KMS-11 (cell line): Measurements from ENCODE around the gene TXNRD2.

Experiments
- H2AFZ ChIP-seq: fragments of 200-600 bp; sonication (generic); 2 replicates; pipeline ENCODE4 v1.6.1; 2016; ENCODE audit warnings: antibody characterized with exemption, mixed run types, low read depth
- H3K27ac ChIP-seq: fragments of 200-600 bp; sonication (generic); 2 replicates; pipeline ENCODE4 v1.6.1; 2016; ENCODE audit warnings: mild to moderate bottlenecking, mixed run types
- H3K27me3 ChIP-seq: fragments of 200-600 bp; sonication (generic); 2 replicates; pipeline ENCODE4 v1.6.1; 2017; ENCODE audit warnings: mild to moderate bottlenecking, low read depth, mixed run types, moderate library complexity; ENCODE audit not compliant: insufficient read depth
- H3K36me3 ChIP-seq: fragments of 200-600 bp; sonication (generic); 2 replicates; pipeline ENCODE4 v1.6.1; 2017; ENCODE audit warnings: mild to moderate bottlenecking, mixed run types; ENCODE audit not compliant: insufficient read depth
- H3K4me1 ChIP-seq: fragments of 200-600 bp; sonication (generic); 2 replicates; pipeline ENCODE4 v1.6.1; 2016; ENCODE audit warnings: mild to moderate bottlenecking, low read depth, mixed run types; ENCODE audit not compliant: poor library complexity, severe bottlenecking
- H3K4me2 ChIP-seq: fragments of 200-600 bp; sonication (generic); 2 replicates; pipeline ENCODE4 v1.7.0; 2016; ENCODE audit warnings: mild to moderate bottlenecking, mixed run types
- H3K4me3 ChIP-seq: fragments of 200-600 bp; sonication (generic); IDR thresholded peaks from 2 replicates; pipeline ENCODE4 v1.6.1; 2017; ENCODE audit warnings: low read depth, low read length, mixed read lengths; ENCODE audit not compliant: insufficient read depth
- H3K79me2 ChIP-seq: fragments of 200-600 bp; sonication (generic); 2 replicates; pipeline ENCODE4 v1.6.1; 2016; ENCODE audit warnings: low read depth, mixed run types; ENCODE audit not compliant: insufficient read depth
- H3K9ac ChIP-seq: fragments of 200-600 bp; sonication (generic); 2 replicates; pipeline ENCODE4 v1.6.1; 2016; ENCODE audit warnings: mild to moderate bottlenecking, mixed run types
- H4K20me1 ChIP-seq: fragments of 200-600 bp; sonication (generic); 2 replicates; pipeline ENCODE4 v1.6.1; 2016; ENCODE audit warnings: mild to moderate bottlenecking, mixed run types; ENCODE audit not compliant: insufficient read depth
- CTCF ChIP-seq: fragments of 200-600 bp; sonication (generic); conservative IDR thresholded peaks from 2 replicates; pipeline ENCODE4 v1.6.1; 2017; ENCODE audit warnings: low read depth, mild to moderate bottlenecking, antibody characterized with exemption, low read length, moderate library complexity, mixed read lengths

The TXNRD2 gene

GRCh38 chr22:19970479-19971275, 29.1 kb upstream of the TXNRD2 start:
- no peak overlapping the region for H2AFZ ChIP-seq
- H3K27ac ChIP-seq, result no peak overlapping the region

GRCh38 chr22:19970031-19970478, 28.4 kb upstream of the TXNRD2 start:
- Histone ChIP-seq H3K27me3 (no peaks in the 10 kb centered on the region), H3K4me1 (peaks cover 21% of the 10 kb centered on the region), H3K36me3 (no peaks in the 10 kb centered on the region), H2AFZ (no peak overlapping the region), H3K4me3 (no peak overlapping the region), H4K20me1 (no peaks in the 10 kb centered on the region), H3K9ac (no peak overlapping the region), H3K4me2 (no peak overlapping the region), H3K79me2 (no peaks in the 10 kb centered on the region), H3K27ac (no peak overlapping the region)
- TF ChIP-seq CTCF, result no peak

More at GRCh38 chr22:19970479-19971275, 29.1 kb upstream of the TXNRD2 start:
- TF ChIP-seq CTCF, result peak; percentile 83
- H3K4me1 ChIP-seq, result peaks cover 16% of the 10 kb centered on the region
- no peaks in the 10 kb centered on the region for H4K20me1 ChIP-seq
- no peaks in the 10 kb centered on the region for H3K27me3 ChIP-seq
- H3K79me2 ChIP-seq, result no peaks in the 10 kb centered on the region
- no peaks in the 10 kb centered on the region for H3K36me3 ChIP-seq
- H3K9ac ChIP-seq, result no peak overlapping the region
- no peak overlapping the region for H3K4me2 ChIP-seq
- no peak overlapping the region for H3K4me3 ChIP-seq

- H3K4me1 ChIP-seq, result peaks cover 21% of the 10 kb centered on the region
- H3K9ac ChIP-seq, result no peak overlapping the region
- no peak overlapping the region for H3K4me3 ChIP-seq
- H4K20me1 ChIP-seq, result no peaks in the 10 kb centered on the region
- no peak overlapping the region for H3K27ac ChIP-seq
- no peak overlapping the region for H3K4me2 ChIP-seq
- H3K79me2 ChIP-seq, result no peaks in the 10 kb centered on the region
- no peak for TF ChIP-seq CTCF
- H3K36me3 ChIP-seq, result no peaks in the 10 kb centered on the region
- H3K27me3 ChIP-seq, result no peaks in the 10 kb centered on the region
- H2AFZ ChIP-seq, result no peak overlapping the region
Measured at GRCh38 chr22:19969141-19969928, 27.7 kb upstream of the TXNRD2 start.

GRCh38 chr22:19968450-19968891, 26.9 kb upstream of the TXNRD2 start:
- Histone ChIP-seq H3K79me2 (no peaks in the 10 kb centered on the region), H3K4me1 (peaks cover 21% of the 10 kb centered on the region), H2AFZ (no peak overlapping the region), H3K36me3 (no peaks in the 10 kb centered on the region), H3K4me2 (no peak overlapping the region), H3K27me3 (no peaks in the 10 kb centered on the region), H3K9ac (no peak overlapping the region), H3K27ac (no peak overlapping the region), H4K20me1 (no peaks in the 10 kb centered on the region), H3K4me3 (no peak overlapping the region)
- TF ChIP-seq CTCF, result no peak
